Measurements from ENCODE around the gene C19orf12. TPM values are rescaled to one million over a fixed set of nuclear protein-coding genes. Genes with fewer than 3 reads are reported as not detected.

Gene C19orf12
- total and polyA plus RNA-seq, 2 of the 13 experiments (the other 11 are each of a cell fraction or from before 2014, with no cell fraction given): 17.7 to 34.4 TPM

DNA sequence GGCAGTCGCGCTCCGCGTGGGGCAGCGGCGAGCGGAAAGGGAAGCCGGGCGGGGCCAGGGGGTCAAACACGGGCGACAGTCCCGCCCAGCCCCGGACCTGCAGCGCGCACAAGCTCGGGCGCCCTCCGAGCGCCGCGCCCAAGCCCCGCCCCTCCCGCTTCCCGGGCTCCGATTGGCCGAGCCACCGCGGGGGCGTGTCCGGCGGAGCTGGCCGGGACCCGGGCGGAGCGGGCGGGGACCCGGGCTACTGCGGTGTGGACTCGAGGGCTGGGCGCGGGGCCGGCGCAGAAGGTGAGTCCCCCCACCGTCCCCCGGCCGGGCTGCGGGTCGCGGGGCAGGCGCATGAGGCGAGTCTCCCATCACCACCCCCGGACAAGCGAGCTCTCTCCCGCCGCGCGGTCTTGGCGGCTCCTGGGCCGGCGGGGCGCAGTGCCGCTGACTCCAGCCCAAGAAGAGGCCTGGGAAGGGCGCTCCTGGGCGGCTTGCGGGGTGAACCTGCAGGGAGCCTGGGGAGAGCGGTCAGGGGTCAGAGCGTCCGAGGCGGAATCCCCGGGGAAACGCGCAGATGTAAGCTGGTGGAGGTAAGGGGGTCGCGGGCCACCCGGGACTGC lies 49.7 kb downstream of the C19orf12 start, which contains the start of gene PLEKHF1 (continued):
- no peak for TF ChIP-seq AKNA (CRISPR knock-in tag; IDR thresholded peaks at IDR 0.05; ENCODE audit: borderline replicate concordance)
- no peak for TF ChIP-seq ISL2 (CRISPR knock-in tag; IDR thresholded peaks at IDR 0.05)
- TF ChIP-seq ZNF567 (CRISPR knock-in tag; IDR thresholded peaks at IDR 0.05; ENCODE audit: borderline replicate concordance): no peak
- TF ChIP-seq GATA4 (IDR thresholded peaks at IDR 0.05; ENCODE audit: borderline replicate concordance, low read depth): no peak
- no peak for TF ChIP-seq ZSCAN9 (CRISPR knock-in tag; IDR thresholded peaks at IDR 0.05; ENCODE audit: borderline replicate concordance)
- no peak for TF ChIP-seq ZNF569 (CRISPR knock-in tag; IDR thresholded peaks at IDR 0.05; ENCODE audit: borderline replicate concordance)
- TF ChIP-seq SP5 (CRISPR knock-in tag; IDR thresholded peaks at IDR 0.05; ENCODE audit: borderline replicate concordance, low read depth): peak; percentile 51; the same call in 1 of the 2 replicates
- no peak for TF ChIP-seq ZFP37 (CRISPR knock-in tag; IDR thresholded peaks at IDR 0.05; ENCODE audit: borderline replicate concordance)
- TF ChIP-seq HNRNPK (IDR thresholded peaks at IDR 0.05; ENCODE audit: low read depth, low read length, poor library complexity, severe bottlenecking): no peak
- no peak for TF ChIP-seq BRCA1 (CRISPR knock-in tag; IDR thresholded peaks at IDR 0.05)
- TF ChIP-seq ZEB1 (IDR thresholded peaks at IDR 0.05; ENCODE audit: insufficient replicate concordance, low read depth): no peak
- TF ChIP-seq RXRB (CRISPR knock-in tag; IDR thresholded peaks at IDR 0.05; ENCODE audit: borderline replicate concordance): no peak
- no peak for TF ChIP-seq CBX2 (IDR thresholded peaks at IDR 0.05; ENCODE audit: low read depth, low read length)
- TF ChIP-seq CBX2 (CRISPR knock-in tag; IDR thresholded peaks at IDR 0.05; ENCODE audit: low read depth): no peak
- no peak for TF ChIP-seq CTCF (CRISPR knock-in tag; IDR thresholded peaks at IDR 0.05)
- TF ChIP-seq, protein P1, sequence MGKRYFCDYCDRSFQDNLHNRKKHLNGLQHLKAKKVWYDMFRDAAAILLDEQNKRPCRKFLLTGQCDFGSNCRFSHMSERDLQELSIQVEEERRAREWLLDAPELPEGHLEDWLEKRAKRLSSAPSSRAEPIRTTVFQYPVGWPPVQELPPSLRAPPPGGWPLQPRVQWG (CRISPR knock-in tag; IDR thresholded peaks at IDR 0.05; ENCODE audit: borderline replicate concordance, low read depth): no peak
- TF ChIP-seq NR2F6 (IDR thresholded peaks at IDR 0.05): no peak
- peak; percentile 50; the same call in 1 of the 2 replicates for TF ChIP-seq NR2F6 (CRISPR knock-in tag; IDR thresholded peaks at IDR 0.05)
- TF ChIP-seq SRY (CRISPR knock-in tag; IDR thresholded peaks at IDR 0.05): no peak
- TF ChIP-seq ZNF782 (CRISPR knock-in tag; IDR thresholded peaks at IDR 0.05; ENCODE audit: borderline replicate concordance): no peak
- no peak for TF ChIP-seq ZFAT (CRISPR knock-in tag; conservative IDR thresholded peaks at IDR 0.05)
- no peak for TF ChIP-seq ZNF7 (CRISPR knock-in tag; IDR thresholded peaks at IDR 0.05)
- no peak for TF ChIP-seq GZF1 (CRISPR knock-in tag; IDR thresholded peaks at IDR 0.05)
- TF ChIP-seq MXD4 (CRISPR knock-in tag; IDR thresholded peaks at IDR 0.05): 0 out of 2 replicates have a peak, but pooled peaks have one; percentile 14
- TF ChIP-seq MAFF (IDR thresholded peaks at IDR 0.05; ENCODE audit: low read depth, low read length): no peak
- no peak for TF ChIP-seq FOXC1 (CRISPR knock-in tag; IDR thresholded peaks at IDR 0.05; ENCODE audit: borderline replicate concordance)
